Neutrophil (primary cell): ENCODE data around the gene RPS6KB1.

Experiments used
- H3K27ac ChIP-seq: fragments of 200-600 bp; sonication (generic); 2 replicates; pipeline ENCODE4 v1.5.1; 2016; ENCODE audit warnings: mild to moderate bottlenecking, moderate library complexity
- H3K27me3 ChIP-seq: fragments of 200-600 bp; sonication (generic); 2 replicates; pipeline ENCODE4 v1.6.0; 2016; ENCODE audit warnings: mild to moderate bottlenecking
- H3K36me3 ChIP-seq: fragments of 200-600 bp; sonication (generic); 2 replicates; pipeline ENCODE4 v1.5.1; 2017
- H3K4me1 ChIP-seq, 2 experiments: fragments of 200-600 bp in 1 of 2; sonication (generic) in 1 of 2; 1 replicate in 1 of 2; 2 replicates in 1 of 2; pipeline versions ENCODE4 v1.5.1 to v1.6.1; 2013 to 2016; ENCODE audit warnings: low read depth in 1 of 2, low read length in 1 of 2, mild to moderate bottlenecking in 1 of 2, moderate library complexity in 1 of 2; ENCODE audit not compliant: control insufficient read depth in 1 of 2, insufficient read depth in 1 of 2
- H3K4me3 ChIP-seq, 2 experiments: fragments of 200-600 bp in 1 of 2; sonication (generic) in 1 of 2; 1 replicate in 1 of 2; 2 replicates in 1 of 2; pipeline ENCODE4 v1.5.1; 2013 to 2016; ENCODE audit warnings: low read depth in 1 of 2, low read length in 1 of 2, mild to moderate bottlenecking in 1 of 2, moderate library complexity in 1 of 2
- H3K9me3 ChIP-seq: fragments of 200-600 bp; sonication (generic); 2 replicates; pipeline ENCODE4 v1.5.1; 2016
- TF ChIP-seq, protein P1 (sequence below): fragments of 200-600 bp; sonication (generic); IDR thresholded peaks from 2 replicates; pipeline ENCODE4 v1.5.1; 2016; ENCODE audit warnings: antibody characterized with exemption

RPS6KB1 gene

GRCh38 chr17:59877965-59878364 lies 15.0 kb upstream of the RPS6KB1 start:
- TF ChIP-seq, protein P1, sequence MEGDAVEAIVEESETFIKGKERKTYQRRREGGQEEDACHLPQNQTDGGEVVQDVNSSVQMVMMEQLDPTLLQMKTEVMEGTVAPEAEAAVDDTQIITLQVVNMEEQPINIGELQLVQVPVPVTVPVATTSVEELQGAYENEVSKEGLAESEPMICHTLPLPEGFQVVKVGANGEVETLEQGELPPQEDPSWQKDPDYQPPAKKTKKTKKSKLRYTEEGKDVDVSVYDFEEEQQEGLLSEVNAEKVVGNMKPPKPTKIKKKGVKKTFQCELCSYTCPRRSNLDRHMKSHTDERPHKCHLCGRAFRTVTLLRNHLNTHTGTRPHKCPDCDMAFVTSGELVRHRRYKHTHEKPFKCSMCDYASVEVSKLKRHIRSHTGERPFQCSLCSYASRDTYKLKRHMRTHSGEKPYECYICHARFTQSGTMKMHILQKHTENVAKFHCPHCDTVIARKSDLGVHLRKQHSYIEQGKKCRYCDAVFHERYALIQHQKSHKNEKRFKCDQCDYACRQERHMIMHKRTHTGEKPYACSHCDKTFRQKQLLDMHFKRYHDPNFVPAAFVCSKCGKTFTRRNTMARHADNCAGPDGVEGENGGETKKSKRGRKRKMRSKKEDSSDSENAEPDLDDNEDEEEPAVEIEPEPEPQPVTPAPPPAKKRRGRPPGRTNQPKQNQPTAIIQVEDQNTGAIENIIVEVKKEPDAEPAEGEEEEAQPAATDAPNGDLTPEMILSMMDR, result no peak
- H3K27me3 ChIP-seq, result no peaks in the 10 kb centered on the region
- H3K9me3 ChIP-seq, result no peaks in the 10 kb centered on the region
- no peak overlapping the region for H3K4me3 ChIP-seq
- H3K4me1 ChIP-seq, result peaks cover 18 to 19% of the 10 kb centered on the region in 2 experiments
- peaks cover 25% of the 10 kb centered on the region for H3K36me3 ChIP-seq
- no peak overlapping the region for H3K27ac ChIP-seq

- Histone ChIP-seq H3K27ac (no peak overlapping the region), H3K4me3 (no peak overlapping the region), H3K9me3 (no peaks in the 10 kb centered on the region), H3K4me1 (peaks cover 18 to 19% of the 10 kb centered on the region in 2 experiments), H3K27me3 (no peaks in the 10 kb centered on the region), H3K36me3 (peaks cover 30% of the 10 kb centered on the region)
- TF ChIP-seq, protein P1, result no peak
Measured at GRCh38 chr17:59878624-59879023, 14.3 kb upstream of the RPS6KB1 start.

GRCh38 chr17:59884861-59885260 lies 8.1 kb upstream of the RPS6KB1 start:
- Histone ChIP-seq H3K36me3 (peaks cover 47% of the 10 kb centered on the region), H3K27ac (no peak overlapping the region), H3K4me1 (no peaks in the 10 kb centered on the region), H3K27me3 (no peaks in the 10 kb centered on the region), H3K4me3 (no peak overlapping the region), H3K9me3 (no peaks in the 10 kb centered on the region)
- TF ChIP-seq, protein P1, result no peak

DNA sequence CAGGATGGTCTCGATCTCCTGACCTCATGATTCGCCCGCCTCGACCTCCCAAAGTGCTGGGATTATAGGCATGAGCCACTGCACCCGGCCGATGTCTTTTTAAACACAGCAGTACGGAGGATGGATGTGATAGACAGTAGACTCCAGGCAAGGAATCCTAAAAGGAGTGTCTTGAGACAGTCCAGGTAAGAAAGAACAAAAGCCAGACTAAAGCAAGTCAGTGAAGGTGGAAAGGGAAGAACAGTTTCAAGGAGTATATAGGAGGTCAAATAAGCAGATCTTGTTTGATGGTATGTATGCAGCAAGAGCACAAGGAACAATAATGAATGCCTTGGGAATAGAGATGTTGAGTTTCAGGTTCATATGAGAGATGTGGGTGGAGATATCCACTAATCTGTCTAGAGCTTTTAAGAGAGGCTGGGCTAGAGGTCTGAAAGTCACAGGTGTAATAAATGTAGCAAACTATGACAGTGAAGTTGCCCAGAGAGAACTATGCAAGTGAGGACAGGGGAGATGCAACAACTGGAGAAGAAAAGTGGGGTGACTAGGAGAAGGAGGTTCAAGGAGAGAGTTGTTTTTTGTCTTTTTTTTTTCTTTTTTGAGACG lies 4.7 kb upstream of the RPS6KB1 start:
- Histone ChIP-seq H3K36me3 (peaks cover 35% of the 10 kb centered on the region), H3K27ac (no peak overlapping the region)

GRCh38 chr17:59890720-59891119 lies 2.2 kb upstream of the RPS6KB1 start:
- TF ChIP-seq, protein P1, result no peak
- Histone ChIP-seq H3K4me3 (no peak overlapping the region), H3K36me3 (peaks cover 11% of the 10 kb centered on the region), H3K4me1 (peaks cover 22 to 26% of the 10 kb centered on the region in 2 experiments), H3K9me3 (no peaks in the 10 kb centered on the region), H3K27ac (no peak overlapping the region), H3K27me3 (no peaks in the 10 kb centered on the region)

More for the DNA sequence above, 4.7 kb upstream of the RPS6KB1 start:
- Histone ChIP-seq H3K9me3 (no peaks in the 10 kb centered on the region), H3K4me3 (no peak overlapping the region), H3K4me1 (peaks cover 8 to 12% of the 10 kb centered on the region in 2 experiments), H3K27me3 (no peaks in the 10 kb centered on the region)
- TF ChIP-seq, protein P1, result no peak
